ENCODE measurements around the gene TRAPPC5. TPM values are rescaled to one million over a fixed set of nuclear protein-coding genes. Genes with fewer than 3 reads are reported as not detected.

The TRAPPC5 gene
- total RNA-seq (2021): 105 and 107 TPM in 2 replicates
- percentile 46 among the genes with signal in this experiment for Bru-seq, nascent RNA
- percentile 53 among the genes with signal in this experiment for BruChase-seq, experiment 1, labeled RNA remaining after a 2-hour chase
- BruChase-seq, experiment 2, labeled RNA remaining after a 6-hour chase: percentile 68 among the genes with signal in this experiment
- long read RNA-seq, full-length matches to known transcripts: 87 of 109 reads
- long read RNA-seq, partial matches to known transcripts: 0 of 109 reads
- long read RNA-seq, other reads (novel, unspliced or antisense): 22 of 109 reads

DNA sequence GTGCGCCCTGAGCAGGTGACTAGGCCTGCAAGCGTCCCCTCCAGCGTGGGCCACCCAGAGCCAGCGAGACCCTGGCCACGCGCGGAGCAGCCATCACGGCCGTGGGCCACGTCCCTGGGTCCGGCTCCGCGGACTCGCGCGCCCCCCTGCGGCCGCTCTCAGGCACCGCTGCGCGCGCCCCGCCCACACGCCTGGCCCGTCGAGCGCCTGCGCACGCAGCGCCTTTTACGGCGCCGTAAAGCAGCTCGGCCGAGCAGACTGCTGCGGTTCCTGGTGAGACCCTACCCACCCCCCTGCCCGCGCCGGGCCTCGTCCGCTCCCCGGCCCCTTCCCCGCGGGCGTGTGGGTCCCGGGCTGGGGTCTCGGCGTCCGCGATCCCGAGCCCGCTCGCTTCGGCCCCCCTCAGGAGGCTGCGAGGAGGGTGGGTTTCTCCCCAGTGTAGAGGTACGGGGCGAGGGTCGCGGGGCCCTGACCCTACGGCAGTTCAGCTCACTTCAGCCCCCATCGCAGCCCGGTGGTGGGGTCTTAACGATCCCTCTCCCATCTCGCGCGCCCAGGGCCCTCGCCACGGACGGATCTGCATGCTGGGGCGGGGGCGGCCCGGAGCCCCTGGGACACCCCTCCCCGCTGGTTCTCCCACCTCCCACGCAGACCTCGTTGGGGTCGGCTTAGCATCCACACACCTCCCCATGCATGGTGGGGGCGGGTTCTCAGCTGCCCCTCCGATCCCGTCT lies at the start of gene TRAPPC5:
Gene TRAPPC5, plus strand, starts transcription at position 228 of the 734 bp plus-strand sequence. CDS start 1,421 bp downstream, outside the sequence.
- BruUV-seq (replicated peaks): no TSS peak
- H3K27me3 ChIP-seq (replicated peaks; ENCODE audit: insufficient read depth, low read depth, low read length, poor library complexity): no peaks in the 10 kb centered on the region
- H3K4me3 ChIP-seq (ENCODE audit: low read depth, low read length, poor library complexity, severe bottlenecking): peak within 1 kb of the TSS; percentile 97
- H3K36me3 ChIP-seq (ENCODE audit: insufficient read depth, low read length, poor library complexity, severe bottlenecking): peaks cover 9% of the 10 kb centered on the region
- no peaks in the 10 kb centered on the region for H3K9me3 ChIP-seq (ENCODE audit: low read depth, low read length, poor library complexity, severe bottlenecking)
- CTCF ChIA-PET: interaction anchor here (0.5 to 2.2 kb wide), 18 partner anchors 16 to 511 kb away, joined by 3 to 37 read pairs (median 4); partner anchors contain the start of genes PET100 and XAB2
- POLR2A ChIA-PET (ENCODE audit: low non-redundant PET): interaction anchor here (0.6 kb wide), 1 partner anchor 149 kb away, joined by 3 read pairs; no protein-coding TSS in a partner anchor
- peak; percentile 89 for DNase-seq (ENCODE audit: low spot score)
- peak within 1 kb of the TSS; percentile 76 for H3K27ac ChIP-seq (ENCODE audit: low read depth, low read length, poor library complexity, severe bottlenecking)
- TF ChIP-seq, protein P1, sequence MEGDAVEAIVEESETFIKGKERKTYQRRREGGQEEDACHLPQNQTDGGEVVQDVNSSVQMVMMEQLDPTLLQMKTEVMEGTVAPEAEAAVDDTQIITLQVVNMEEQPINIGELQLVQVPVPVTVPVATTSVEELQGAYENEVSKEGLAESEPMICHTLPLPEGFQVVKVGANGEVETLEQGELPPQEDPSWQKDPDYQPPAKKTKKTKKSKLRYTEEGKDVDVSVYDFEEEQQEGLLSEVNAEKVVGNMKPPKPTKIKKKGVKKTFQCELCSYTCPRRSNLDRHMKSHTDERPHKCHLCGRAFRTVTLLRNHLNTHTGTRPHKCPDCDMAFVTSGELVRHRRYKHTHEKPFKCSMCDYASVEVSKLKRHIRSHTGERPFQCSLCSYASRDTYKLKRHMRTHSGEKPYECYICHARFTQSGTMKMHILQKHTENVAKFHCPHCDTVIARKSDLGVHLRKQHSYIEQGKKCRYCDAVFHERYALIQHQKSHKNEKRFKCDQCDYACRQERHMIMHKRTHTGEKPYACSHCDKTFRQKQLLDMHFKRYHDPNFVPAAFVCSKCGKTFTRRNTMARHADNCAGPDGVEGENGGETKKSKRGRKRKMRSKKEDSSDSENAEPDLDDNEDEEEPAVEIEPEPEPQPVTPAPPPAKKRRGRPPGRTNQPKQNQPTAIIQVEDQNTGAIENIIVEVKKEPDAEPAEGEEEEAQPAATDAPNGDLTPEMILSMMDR (conservative IDR thresholded peaks at IDR 0.05; ENCODE audit: low read depth, low read length): peak; percentile 67
- no peak for TF ChIP-seq EZH2 (IDR thresholded peaks at IDR 0.05; ENCODE audit: borderline replicate concordance, low read depth, low read length, poor library complexity, severe bottlenecking)
- intact Hi-C loops (cut with micrococcal nuclease; ENCODE audit: unreplicated experiment): loop anchor here (1.0 to 5.0 kb wide), 4 partner anchors 28 to 313 kb away; no protein-coding TSS in a partner anchor
- peaks cover 15% of the 10 kb centered on the region for H3K4me1 ChIP-seq (ENCODE audit: insufficient read depth, low read length, poor library complexity, severe bottlenecking)

DNA sequence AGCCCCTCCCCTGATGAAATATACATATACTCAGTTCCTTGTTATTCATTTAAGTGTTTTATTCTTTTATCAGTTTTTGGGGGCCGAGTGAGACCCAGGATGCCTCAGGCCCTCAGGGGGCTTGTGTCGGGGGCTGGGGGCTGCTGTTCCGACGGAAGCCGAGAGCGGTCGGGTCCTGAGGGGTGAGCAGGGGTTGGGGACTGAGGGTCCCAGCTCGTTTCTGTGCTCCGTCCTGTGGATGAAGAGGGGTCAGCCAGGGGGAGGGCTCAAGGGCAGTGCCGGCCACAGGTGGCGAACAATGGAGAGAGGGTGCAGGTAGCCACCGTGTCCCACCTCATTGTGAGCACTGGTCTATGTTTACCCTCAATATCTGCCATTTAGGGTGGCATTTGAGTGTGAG lies 49.1 kb upstream of the TRAPPC5 start:
- DNase-seq (ENCODE audit: low spot score): no peak
- H3K9me3 ChIP-seq (ENCODE audit: low read depth, low read length, poor library complexity, severe bottlenecking): no peaks in the 10 kb centered on the region
- H3K27me3 ChIP-seq (replicated peaks; ENCODE audit: insufficient read depth, low read depth, low read length, poor library complexity): no peaks in the 10 kb centered on the region
- POLR2A ChIA-PET (ENCODE audit: low non-redundant PET): no interaction called here
- BruUV-seq (replicated peaks): no TSS peak
- H3K36me3 ChIP-seq (ENCODE audit: insufficient read depth, low read length, poor library complexity, severe bottlenecking): peaks cover 3% of the 10 kb centered on the region
- H3K27ac ChIP-seq (ENCODE audit: low read depth, low read length, poor library complexity, severe bottlenecking): no peak overlapping the region
- intact Hi-C loops (cut with micrococcal nuclease; ENCODE audit: unreplicated experiment): no loop called here
- CTCF ChIA-PET: no interaction called here
- H3K4me3 ChIP-seq (ENCODE audit: low read depth, low read length, poor library complexity, severe bottlenecking): no peak overlapping the region
- no peak for TF ChIP-seq EZH2 (IDR thresholded peaks at IDR 0.05; ENCODE audit: borderline replicate concordance, low read depth, low read length, poor library complexity, severe bottlenecking)
- TF ChIP-seq, protein P1 (conservative IDR thresholded peaks at IDR 0.05; ENCODE audit: low read depth, low read length): no peak
- H3K4me1 ChIP-seq (ENCODE audit: insufficient read depth, low read length, poor library complexity, severe bottlenecking): peaks cover 18% of the 10 kb centered on the region

DNA sequence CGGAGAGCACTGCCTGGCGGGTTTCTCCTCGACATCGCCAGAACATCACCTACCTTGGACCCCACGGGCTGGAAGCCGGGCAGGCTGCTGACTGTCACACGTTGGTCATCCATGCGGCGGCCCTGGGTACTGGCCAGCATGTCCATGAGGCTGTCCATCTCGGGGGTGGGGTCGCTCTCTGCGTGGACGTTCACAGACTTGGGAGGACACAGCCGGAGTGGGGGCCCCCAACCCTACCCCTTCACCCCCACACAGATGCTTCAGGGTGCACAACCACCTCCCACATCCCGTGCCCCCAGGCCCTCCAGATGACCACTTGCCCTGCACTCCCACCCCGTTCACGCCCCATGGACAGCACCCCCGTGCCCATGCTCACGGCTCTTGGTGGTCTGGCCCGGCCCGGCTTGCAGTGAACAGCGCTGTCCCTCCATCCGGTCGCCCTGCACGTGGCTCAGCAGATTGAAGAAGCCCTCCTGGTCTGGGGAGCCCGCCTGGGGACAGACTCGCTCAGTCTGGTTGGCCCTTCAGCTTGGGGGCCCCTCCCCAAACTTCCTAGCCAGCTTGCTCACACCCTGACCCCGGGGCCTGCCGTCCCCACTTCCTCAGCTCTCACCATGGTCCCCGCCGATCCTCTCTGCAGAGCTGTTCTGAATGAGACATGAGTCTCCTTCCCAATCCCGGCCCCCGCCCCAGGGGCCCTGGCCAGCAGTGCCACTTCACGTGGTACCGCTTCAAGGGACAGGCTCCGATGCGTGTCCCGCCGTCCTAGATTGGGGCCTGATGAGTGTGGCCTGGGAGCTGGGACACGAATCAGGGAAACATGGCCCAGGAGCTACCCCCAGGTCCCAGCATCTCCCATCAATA lies 48.1 kb upstream of the TRAPPC5 start:
- no peak for TF ChIP-seq EZH2 (IDR thresholded peaks at IDR 0.05; ENCODE audit: borderline replicate concordance, low read depth, low read length, poor library complexity, severe bottlenecking)
- TF ChIP-seq, protein P1 (conservative IDR thresholded peaks at IDR 0.05; ENCODE audit: low read depth, low read length): no peak
- no peak for DNase-seq (ENCODE audit: low spot score)
- Histone ChIP-seq H3K27me3 (replicated peaks; ENCODE audit: insufficient read depth, low read depth, low read length, poor library complexity) (no peaks in the 10 kb centered on the region), H3K4me3 (ENCODE audit: low read depth, low read length, poor library complexity, severe bottlenecking) (no peak overlapping the region), H3K27ac (ENCODE audit: low read depth, low read length, poor library complexity, severe bottlenecking) (no peak overlapping the region), H3K36me3 (ENCODE audit: insufficient read depth, low read length, poor library complexity, severe bottlenecking) (no peaks in the 10 kb centered on the region), H3K4me1 (ENCODE audit: insufficient read depth, low read length, poor library complexity, severe bottlenecking) (peaks cover 20% of the 10 kb centered on the region), H3K9me3 (ENCODE audit: low read depth, low read length, poor library complexity, severe bottlenecking) (no peaks in the 10 kb centered on the region)
- ChIA-PET CTCF (no interaction called here), POLR2A (ENCODE audit: low non-redundant PET) (no interaction called here)
- intact Hi-C loops (cut with micrococcal nuclease; ENCODE audit: unreplicated experiment): no loop called here
- no TSS peak for BruUV-seq (replicated peaks)

Data from A673 (cell line).